B cell (primary cell): ENCODE results near the gene MYRIP. TPM values are rescaled to one million over a fixed set of nuclear protein-coding genes. Genes with fewer than 3 reads are reported as not detected.

Experiments used
- ATAC-seq: fragments of 200-7000 bp; cut with Tn5 transposase; one replicate; pipeline ENCODE4 v1.10.0; 2021; ENCODE audit warnings: low read depth, mild to moderate bottlenecking, moderate number of reproducible peaks, moderate library complexity
- CTCF ChIA-PET: fragments of 350-600 bp; sonication (Branson Sonifier 250); formaldehyde crosslinking; loops from one replicate; lab custom pipeline; 2021; ENCODE audit warnings: antibody characterized with exemption, inconsistent platforms; lab: Charles Lee
- POLR2A ChIA-PET: fragments of 350-600 bp; sonication (Branson Sonifier 250); formaldehyde crosslinking; loops from one replicate; lab custom pipeline; 2021; ENCODE audit warnings: antibody characterized with exemption; lab: Charles Lee
- DNase-seq: peaks from one replicate; pipeline ENCODE4 v3.0.0; 2013
- H2AFZ ChIP-seq: 2 replicates; pipeline ENCODE4 v1.6.1; 2012; ENCODE audit warnings: mild to moderate bottlenecking, low read depth, low read length; ENCODE audit not compliant: insufficient read depth, poor library complexity, severe bottlenecking
- H3K27ac ChIP-seq, 2 donors: 1 replicate in 1 of 2; 2 replicates in 1 of 2; pipeline ENCODE4 v1.5.1; 2012 to 2013; ENCODE audit warnings: low read length in 2 of 2, mild to moderate bottlenecking in 2 of 2, moderate library complexity in 1 of 2
- H3K27me3 ChIP-seq, 4 experiments: fragments of 200-600 bp in 1 of 4; sonication (generic) in 1 of 4; replicated peaks in 1 of 4; 1 replicate in 2 of 4; 2 replicates in 2 of 4; pipeline versions ENCODE4 v1.6.1 to v1.7.0; 2013 to 2016; ENCODE audit warnings: low read length in 3 of 4, mild to moderate bottlenecking in 2 of 4, mixed read lengths in 1 of 4, moderate library complexity in 1 of 4; ENCODE audit not compliant: insufficient read depth in 4 of 4, control insufficient read depth in 3 of 4; ENCODE audit errors: control extremely low read depth in 1 of 4
- H3K36me3 ChIP-seq, 2 experiments: replicated peaks in 1 of 2; 1 replicate in 1 of 2; 2 replicates in 1 of 2; pipeline versions ENCODE4 v1.6.1 to v1.7.1; 2013; ENCODE audit warnings: low read length in 1 of 2; ENCODE audit not compliant: insufficient read depth in 2 of 2, control insufficient read depth in 1 of 2; ENCODE audit errors: control extremely low read depth in 1 of 2, extremely low read depth in 1 of 2
- H3K4me1 ChIP-seq, 2 donors: fragments of 200-600 bp in 1 of 2; sonication (generic) in 1 of 2; 1 replicate in 1 of 2; 2 replicates in 1 of 2; pipeline versions ENCODE4 v1.5.1 to v1.6.1; 2013 to 2017; ENCODE audit warnings: low read length in 2 of 2; ENCODE audit not compliant: control insufficient read depth in 2 of 2, insufficient read depth in 2 of 2
- H3K4me2 ChIP-seq: replicated peaks from 2 replicates; pipeline ENCODE3; 2012; ENCODE audit warnings: mild to moderate bottlenecking, low read depth, low read length; ENCODE audit not compliant: poor library complexity, severe bottlenecking
- H3K4me3 ChIP-seq, 5 experiments: fragments of 200-600 bp in 1 of 5; sonication (generic) in 1 of 5; 1 replicate in 3 of 5; 2 replicates in 2 of 5; pipeline versions ENCODE4 v1.5.1 to v1.7.0; 2011 to 2016; ENCODE audit warnings: low read length in 4 of 5, mild to moderate bottlenecking in 4 of 5, low read depth in 2 of 5, control low read depth in 1 of 5, moderate library complexity in 1 of 5; ENCODE audit not compliant: insufficient read depth in 1 of 5; ENCODE audit errors: control extremely low read depth in 1 of 5, extremely low read depth in 1 of 5
- H3K79me2 ChIP-seq: fragments of 200-600 bp; sonication (generic); one replicate; pipeline ENCODE4 v1.6.0; 2016; ENCODE audit warnings: low read length; ENCODE audit not compliant: control insufficient read depth, insufficient read depth
- H3K9ac ChIP-seq: fragments of 200-600 bp; sonication (generic); 2 replicates; pipeline ENCODE4 v1.6.1; 2017; ENCODE audit warnings: mild to moderate bottlenecking, low read length, moderate library complexity
- H3K9me3 ChIP-seq, 3 donors: one replicate each; pipeline versions ENCODE4 v1.6.1 to v1.7.1; 2013; ENCODE audit warnings: low read length in 2 of 3; ENCODE audit not compliant: control insufficient read depth in 2 of 3, insufficient read depth in 1 of 3; ENCODE audit errors: control extremely low read depth in 1 of 3
- H4K20me1 ChIP-seq: 2 replicates; pipeline ENCODE4 v1.6.0; 2012; ENCODE audit warnings: mild to moderate bottlenecking, low read length; ENCODE audit not compliant: insufficient read depth, control insufficient read depth, poor library complexity, severe bottlenecking
- H3K27ac Mint-ChIP-seq: one replicate; pipeline ENCODE4 v1.8.0; 2021; ENCODE audit warnings: mixed read lengths
- H3K27me3 Mint-ChIP-seq: one replicate; pipeline ENCODE4 v1.8.0; 2021; ENCODE audit warnings: mixed read lengths
- H3K4me1 Mint-ChIP-seq: one replicate; pipeline ENCODE4 v1.8.0; 2021; ENCODE audit warnings: mixed read lengths
- H3K4me3 Mint-ChIP-seq: one replicate; pipeline ENCODE4 v1.8.0; 2021; ENCODE audit warnings: mixed read lengths
- H3K9me3 Mint-ChIP-seq: one replicate; pipeline ENCODE4 v1.8.0; 2022; ENCODE audit warnings: mixed read lengths; ENCODE audit not compliant: insufficient read depth
- CTCF ChIP-seq: fragments of 200-600 bp; IDR thresholded peaks from one replicate; pipeline ENCODE4 v1.8.0; 2022; ENCODE audit warnings: antibody characterized with exemption, mild to moderate bottlenecking
- EZH2 ChIP-seq: IDR thresholded peaks from 2 replicates; pipeline ENCODE4 v1.6.1; 2012; ENCODE audit warnings: borderline replicate concordance, low read depth, mild to moderate bottlenecking, moderate library complexity, low read length; ENCODE audit not compliant: insufficient read depth, poor library complexity, severe bottlenecking
- whole genome bisulfite sequencing: methylation state at CpG from one replicate; pipeline ENCODE4 v1.1.5; 2013; ENCODE audit warnings: missing lambda C conversion rate; ENCODE audit not compliant: insufficient coverage; 5-methylcytosine and 5-hydroxymethylcytosine counted together
- intact Hi-C: fragments of 100-400 bp; cut with micrococcal nuclease; formaldehyde crosslinking; loops from one replicate; pipeline ENCODE4 v1.10.0; 2022
- polyA plus RNA-seq: library from polyadenylated mRNA; depleted of rRNA; stranded (reverse); fragments of >200 nt; gene quantifications from 2 replicates; pipeline ENCODE4 v1.2.3, GENCODE V29; 2012
- total RNA-seq, 2 donors: library from RNA; stranded (reverse); fragments of 120-200 nt in 1 of 2; gene quantifications; 1 replicate in 1 of 2; 2 replicates in 1 of 2; pipeline versions ENCODE4 v1.2.3 to v1.2.4, GENCODE V29; 2013 to 2022

MYRIP gene
- total and polyA plus RNA-seq, 2 donors (not counting 1 experiment from before 2014, with no cell fraction given), result 0.03 to 0.10 TPM

GRCh38 chr3:40104441-40104840 is 295.0 kb downstream of the MYRIP start:
- H3K79me2 ChIP-seq, result no peaks in the 10 kb centered on the region
- no peak for ATAC-seq
- CTCF ChIA-PET, result no interaction called here

GRCh38 chr3:40108643-40109042 is 299.2 kb downstream of the MYRIP start:
- POLR2A ChIA-PET, result no interaction called here

More at GRCh38 chr3:40104441-40104840, 295.0 kb downstream of the MYRIP start:
- Histone ChIP-seq H3K4me1 (no peaks in the 10 kb centered on the region), H3K27me3 (no peaks in the 10 kb centered on the region), H3K36me3 (no peaks in the 10 kb centered on the region), H3K4me2 (no peak overlapping the region), H3K9ac (no peak overlapping the region), H3K27ac (no peak overlapping the region), H4K20me1 (no peaks in the 10 kb centered on the region), H2AFZ (no peak overlapping the region), H3K4me3 (no peak overlapping the region), H3K9me3 (peaks cover 0 to 4% (median 2%) of the 10 kb centered on the region in 3 donors)
- no peak for TF ChIP-seq CTCF
- TF ChIP-seq EZH2, result no peak
- intact Hi-C loops, result no loop called here
- WGBS, result 71% methylated on average over 1 of the region's 4 CpGs
- no peak for DNase-seq
- POLR2A ChIA-PET, result no interaction called here
- H3K4me3 Mint-ChIP-seq, result no peak overlapping the region
- no peaks in the 10 kb centered on the region for H3K9me3 Mint-ChIP-seq
- no peaks in the 10 kb centered on the region for H3K4me1 Mint-ChIP-seq
- no peak overlapping the region for H3K27ac Mint-ChIP-seq
- H3K27me3 Mint-ChIP-seq, result peaks cover 3% of the 10 kb centered on the region

More at GRCh38 chr3:40108643-40109042, 299.2 kb downstream of the MYRIP start:
- H3K4me1 ChIP-seq, result no peaks in the 10 kb centered on the region
- WGBS, result 80% methylated on average over 1 of the region's 1 CpG
- H3K4me3 Mint-ChIP-seq, result no peak overlapping the region
- no peaks in the 10 kb centered on the region for H3K9me3 Mint-ChIP-seq
- no peak overlapping the region for H3K9ac ChIP-seq
- no peaks in the 10 kb centered on the region for H3K27me3 Mint-ChIP-seq
- no peak for ATAC-seq
- H3K9me3 ChIP-seq, result no peaks in the 10 kb centered on the region
- no peaks in the 10 kb centered on the region for H4K20me1 ChIP-seq
- H3K36me3 ChIP-seq, result no peaks in the 10 kb centered on the region
- CTCF ChIA-PET, result no interaction called here
- TF ChIP-seq CTCF (no peak), EZH2 (no peak)
- intact Hi-C loops, result no loop called here
- no peak overlapping the region for H3K4me3 ChIP-seq
- H2AFZ ChIP-seq, result no peak overlapping the region
- H3K27me3 ChIP-seq, result no peaks in the 10 kb centered on the region
- no peak overlapping the region for H3K4me2 ChIP-seq
- H3K27ac ChIP-seq, result no peak overlapping the region
- no peak overlapping the region for H3K27ac Mint-ChIP-seq
- H3K79me2 ChIP-seq, result no peaks in the 10 kb centered on the region
- H3K4me1 Mint-ChIP-seq, result no peaks in the 10 kb centered on the region
- DNase-seq, result no peak
